ENCODE results near the gene CDK19. TPM values are rescaled to one million over a fixed set of nuclear protein-coding genes. Genes with fewer than 3 reads are reported as not detected.

The CDK19 gene
- total RNA-seq, 3 donors from 2014 or later (not counting 1 experiment from before 2014, with no cell fraction given) = 21.2 to 30.8 (median 25.9) TPM

- H3K36me3 Mint-ChIP-seq = no peaks in the 10 kb centered on the region
- Histone ChIP-seq H3K36me3 (ENCODE audit: control insufficient read depth, insufficient read depth, low read length) (no peaks in the 10 kb centered on the region), H3K9me3 (ENCODE audit: control insufficient read depth, insufficient read depth, low read length) (no peaks in the 10 kb centered on the region), H3K27ac (ENCODE audit: low read length) (peak overlapping the region; percentile 14), H3K4me3 (ENCODE audit: low read length) (no peak overlapping the region), H3K27me3 (ENCODE audit: control insufficient read depth, insufficient read depth, low read length) (no peaks in the 10 kb centered on the region), H3K4me1 (ENCODE audit: control insufficient read depth, insufficient read depth, low read length) (peaks cover 23% of the 10 kb centered on the region)
- ATAC-seq (peak in 1 of 3 donors; percentile 48), DNase-seq (peak in 1 of 2 donors; percentile 37)
- intact Hi-C loops (cut with micrococcal nuclease) = no loop called here
- WGBS (ENCODE audit: insufficient coverage) = 9% methylated on average over 5 of the region's 6 CpGs
- TF ChIP-seq, protein P1, sequence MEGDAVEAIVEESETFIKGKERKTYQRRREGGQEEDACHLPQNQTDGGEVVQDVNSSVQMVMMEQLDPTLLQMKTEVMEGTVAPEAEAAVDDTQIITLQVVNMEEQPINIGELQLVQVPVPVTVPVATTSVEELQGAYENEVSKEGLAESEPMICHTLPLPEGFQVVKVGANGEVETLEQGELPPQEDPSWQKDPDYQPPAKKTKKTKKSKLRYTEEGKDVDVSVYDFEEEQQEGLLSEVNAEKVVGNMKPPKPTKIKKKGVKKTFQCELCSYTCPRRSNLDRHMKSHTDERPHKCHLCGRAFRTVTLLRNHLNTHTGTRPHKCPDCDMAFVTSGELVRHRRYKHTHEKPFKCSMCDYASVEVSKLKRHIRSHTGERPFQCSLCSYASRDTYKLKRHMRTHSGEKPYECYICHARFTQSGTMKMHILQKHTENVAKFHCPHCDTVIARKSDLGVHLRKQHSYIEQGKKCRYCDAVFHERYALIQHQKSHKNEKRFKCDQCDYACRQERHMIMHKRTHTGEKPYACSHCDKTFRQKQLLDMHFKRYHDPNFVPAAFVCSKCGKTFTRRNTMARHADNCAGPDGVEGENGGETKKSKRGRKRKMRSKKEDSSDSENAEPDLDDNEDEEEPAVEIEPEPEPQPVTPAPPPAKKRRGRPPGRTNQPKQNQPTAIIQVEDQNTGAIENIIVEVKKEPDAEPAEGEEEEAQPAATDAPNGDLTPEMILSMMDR (IDR thresholded peaks at IDR 0.05) = no peak
- peaks cover 7 to 10% of the 10 kb centered on the region in 2 donors for H3K4me1 Mint-ChIP-seq
- H3K27me3 Mint-ChIP-seq (ENCODE audit: low read depth in 2 of 2) = peaks cover 0 to 3% of the 10 kb centered on the region in 2 donors
- no peak overlapping the region for H3K4me3 Mint-ChIP-seq
- H3K9me3 Mint-ChIP-seq = no peaks in the 10 kb centered on the region
- H3K27ac Mint-ChIP-seq = peak overlapping the region; percentile 26 to 47
These were observed 254.8 kb downstream of the CDK19 start for GRCh38 chr6:110560239-110561007.

Other genes with a start within 250 kb of the CDK19 start
- gene AMD1, start 59.3 kb upstream of the CDK19 start, total RNA-seq = 100 to 1,000 TPM; 109 to 175 (median 113) TPM
- 10 to 100 TPM; 28.2 to 36.0 (median 33.8) TPM for gene GTF3C6, start 143.2 kb upstream of the CDK19 start, total RNA-seq
- 1 to 10 TPM; 7.2 to 9.9 (median 8.0) TPM for gene RPF2, start 166.6 kb upstream of the CDK19 start, total RNA-seq

Data from natural killer cell (primary cell).